Neural crest cell (in vitro differentiated cells): Measurements from ENCODE around the gene LRRC10B. TPM values are rescaled to one million over a fixed set of nuclear protein-coding genes. Genes with fewer than 3 reads are reported as not detected.

Source experiments
- DNase-seq: peaks from one replicate; pipeline ENCODE4 v3.0.0; 2021; ENCODE audit warnings: low read depth, mixed read lengths, low spot score
- H3K27ac Mint-ChIP-seq: one replicate; pipeline ENCODE4 v1.8.0; 2021; ENCODE audit warnings: mild to moderate bottlenecking, mixed read lengths; ENCODE audit not compliant: unreplicated experiment
- H3K27me3 Mint-ChIP-seq: 2 replicates; pipeline ENCODE4 v1.8.0; 2021; ENCODE audit warnings: low read depth, mild to moderate bottlenecking, mixed read lengths
- H3K36me3 Mint-ChIP-seq: 2 replicates; pipeline ENCODE4 v1.8.0; 2021; ENCODE audit warnings: low read depth, mild to moderate bottlenecking, mixed read lengths
- H3K4me1 Mint-ChIP-seq: 2 replicates; pipeline ENCODE4 v1.8.0; 2021; ENCODE audit warnings: mixed read lengths
- H3K4me3 Mint-ChIP-seq: one replicate; pipeline ENCODE4 v1.8.0; 2021; ENCODE audit warnings: mild to moderate bottlenecking, mixed read lengths
- H3K9me3 Mint-ChIP-seq: 2 replicates; pipeline ENCODE4 v1.8.0; 2021; ENCODE audit warnings: mixed read lengths
- CTCF ChIP-seq: fragments of 200-600 bp; sonication (generic); conservative IDR thresholded peaks from 2 replicates; pipeline ENCODE4 v1.5.0; 2021; ENCODE audit warnings: antibody characterized with exemption, mild to moderate bottlenecking
- total RNA-seq: library from RNA; stranded (reverse); gene quantifications from 2 replicates; pipeline ENCODE4 v1.2.1, GENCODE V29; 2021

The LRRC10B gene
- total RNA-seq, 1 donor from 2014 or later: 2.9 TPM

GRCh38 chr11:61534933-61535839 is 26.6 kb downstream of the LRRC10B start:
- H3K36me3 Mint-ChIP-seq: no peaks in the 10 kb centered on the region
- peak overlapping the region; percentile 70 for H3K27ac Mint-ChIP-seq
- H3K27me3 Mint-ChIP-seq: peaks cover 14% of the 10 kb centered on the region
- DNase-seq: no peak
- no peak for TF ChIP-seq CTCF
- no peaks in the 10 kb centered on the region for H3K9me3 Mint-ChIP-seq
- no peak overlapping the region for H3K4me3 Mint-ChIP-seq
- peaks cover 6% of the 10 kb centered on the region for H3K4me1 Mint-ChIP-seq

GRCh38 chr11:61535998-61536675 is 27.6 kb downstream of the LRRC10B start:
- no peak overlapping the region for H3K4me3 Mint-ChIP-seq
- H3K9me3 Mint-ChIP-seq: no peaks in the 10 kb centered on the region
- H3K36me3 Mint-ChIP-seq: no peaks in the 10 kb centered on the region
- TF ChIP-seq CTCF: no peak
- peaks cover 14% of the 10 kb centered on the region for H3K27me3 Mint-ChIP-seq
- no peak overlapping the region for H3K27ac Mint-ChIP-seq
- DNase-seq: no peak
- H3K4me1 Mint-ChIP-seq: peaks cover 4% of the 10 kb centered on the region

GRCh38 chr11:61536676-61537270 is 28.2 kb downstream of the LRRC10B start:
- no peak overlapping the region for H3K4me3 Mint-ChIP-seq
- no peaks in the 10 kb centered on the region for H3K36me3 Mint-ChIP-seq
- TF ChIP-seq CTCF: no peak
- H3K27ac Mint-ChIP-seq: no peak overlapping the region
- H3K9me3 Mint-ChIP-seq: no peaks in the 10 kb centered on the region
- H3K27me3 Mint-ChIP-seq: peaks cover 14% of the 10 kb centered on the region
- DNase-seq: no peak
- peaks cover 9% of the 10 kb centered on the region for H3K4me1 Mint-ChIP-seq

- H3K4me3 Mint-ChIP-seq: no peak overlapping the region
- H3K27me3 Mint-ChIP-seq: peaks cover 14% of the 10 kb centered on the region
- no peak for DNase-seq
- H3K9me3 Mint-ChIP-seq: no peaks in the 10 kb centered on the region
- H3K36me3 Mint-ChIP-seq: no peaks in the 10 kb centered on the region
- no peak for TF ChIP-seq CTCF
- H3K4me1 Mint-ChIP-seq: peaks cover 11% of the 10 kb centered on the region
- no peak overlapping the region for H3K27ac Mint-ChIP-seq
These were observed 28.8 kb downstream of the LRRC10B start for GRCh38 chr11:61537326-61537725.

GRCh38 chr11:61538636-61538961 is 30.1 kb downstream of the LRRC10B start:
- H3K4me1 Mint-ChIP-seq: peaks cover 11% of the 10 kb centered on the region
- no peak overlapping the region for H3K4me3 Mint-ChIP-seq
- no peak for TF ChIP-seq CTCF
- H3K27me3 Mint-ChIP-seq: peaks cover 14% of the 10 kb centered on the region
- H3K9me3 Mint-ChIP-seq: no peaks in the 10 kb centered on the region
- no peaks in the 10 kb centered on the region for H3K36me3 Mint-ChIP-seq
- no peak overlapping the region for H3K27ac Mint-ChIP-seq
- no peak for DNase-seq
